GM21723 (cell line): ENCODE results near the gene RUNX2.
"Not testable (repeated sequence)": the region's sequence is repeated elsewhere in the genome, so short reads cannot be mapped to it uniquely, and the experiment has no call there.

Experiments
- ATAC-seq: cut with Tn5 transposase; IDR thresholded peaks from one replicate; pipeline ENCODE4 v1.9.1; 2021; ENCODE audit warnings: mild to moderate bottlenecking, moderate library complexity; ENCODE audit not compliant: unreplicated experiment

The RUNX2 gene

GRCh38 chr6:45327956-45328522 is at the start of gene RUNX2:
Gene RUNX2, plus strand, starts transcription at chr6:45328330. Its CDS starts 397 bp downstream, at chr6:45328727.
- ATAC-seq: no peak

GRCh38 chr6:45278367-45278766 is 49.8 kb upstream of the RUNX2 start:
- no peak for ATAC-seq

GRCh38 chr6:45286707-45287106 is 41.4 kb upstream of the RUNX2 start:
- ATAC-seq: not testable (repeated sequence)

- ATAC-seq: no peak
These were observed 38.2 kb upstream of the RUNX2 start for GRCh38 chr6:45289751-45290514.

GRCh38 chr6:45293306-45293705 is 34.8 kb upstream of the RUNX2 start:
- no peak for ATAC-seq

GRCh38 chr6:45294065-45294701 is 33.9 kb upstream of the RUNX2 start:
- not testable (repeated sequence) for ATAC-seq

GRCh38 chr6:45297320-45297719 is 30.8 kb upstream of the RUNX2 start:
- ATAC-seq: no peak

- ATAC-seq: no peak
These were observed 29.0 kb upstream of the RUNX2 start for GRCh38 chr6:45299096-45299581.

- ATAC-seq: no peak
These were observed 27.4 kb upstream of the RUNX2 start for GRCh38 chr6:45300736-45301135.

- ATAC-seq: no peak
These were observed 26.6 kb upstream of the RUNX2 start for GRCh38 chr6:45301348-45302142.

- ATAC-seq: no peak
These were observed 25.3 kb upstream of the RUNX2 start for GRCh38 chr6:45302832-45303231.

- ATAC-seq: no peak
These were observed 22.6 kb upstream of the RUNX2 start for GRCh38 chr6:45305546-45305945.

- no peak for ATAC-seq
These were observed 17.9 kb upstream of the RUNX2 start for GRCh38 chr6:45310118-45310788.

- no peak for ATAC-seq
These were observed 14.0 kb upstream of the RUNX2 start for GRCh38 chr6:45314146-45314545.

- ATAC-seq: no peak
These were observed 7.8 kb upstream of the RUNX2 start for GRCh38 chr6:45320349-45320748.

- no peak for ATAC-seq
These were observed 4.4 kb upstream of the RUNX2 start for GRCh38 chr6:45323656-45324224.

- ATAC-seq: no peak
These were observed 1.3 kb upstream of the RUNX2 start for GRCh38 chr6:45326698-45327417.

GRCh38 chr6:45328523-45328922 is 393 bp downstream of the RUNX2 start:
- no peak for ATAC-seq

- ATAC-seq: no peak
These were observed 16.8 kb downstream of the RUNX2 start for GRCh38 chr6:45344900-45345299.
